GM19324 (cell line): ENCODE data around the gene CMTM3.
"Not testable (repeated sequence)": the region's sequence is repeated elsewhere in the genome, so short reads cannot be mapped to it uniquely, and the experiment has no call there.

Experiments used
- ATAC-seq: cut with Tn5 transposase; IDR thresholded peaks from one replicate; pipeline ENCODE4 v1.9.1; 2021; ENCODE audit warnings: mild to moderate bottlenecking, moderate library complexity; ENCODE audit not compliant: unreplicated experiment, low FRiP score

The CMTM3 gene

DNA sequence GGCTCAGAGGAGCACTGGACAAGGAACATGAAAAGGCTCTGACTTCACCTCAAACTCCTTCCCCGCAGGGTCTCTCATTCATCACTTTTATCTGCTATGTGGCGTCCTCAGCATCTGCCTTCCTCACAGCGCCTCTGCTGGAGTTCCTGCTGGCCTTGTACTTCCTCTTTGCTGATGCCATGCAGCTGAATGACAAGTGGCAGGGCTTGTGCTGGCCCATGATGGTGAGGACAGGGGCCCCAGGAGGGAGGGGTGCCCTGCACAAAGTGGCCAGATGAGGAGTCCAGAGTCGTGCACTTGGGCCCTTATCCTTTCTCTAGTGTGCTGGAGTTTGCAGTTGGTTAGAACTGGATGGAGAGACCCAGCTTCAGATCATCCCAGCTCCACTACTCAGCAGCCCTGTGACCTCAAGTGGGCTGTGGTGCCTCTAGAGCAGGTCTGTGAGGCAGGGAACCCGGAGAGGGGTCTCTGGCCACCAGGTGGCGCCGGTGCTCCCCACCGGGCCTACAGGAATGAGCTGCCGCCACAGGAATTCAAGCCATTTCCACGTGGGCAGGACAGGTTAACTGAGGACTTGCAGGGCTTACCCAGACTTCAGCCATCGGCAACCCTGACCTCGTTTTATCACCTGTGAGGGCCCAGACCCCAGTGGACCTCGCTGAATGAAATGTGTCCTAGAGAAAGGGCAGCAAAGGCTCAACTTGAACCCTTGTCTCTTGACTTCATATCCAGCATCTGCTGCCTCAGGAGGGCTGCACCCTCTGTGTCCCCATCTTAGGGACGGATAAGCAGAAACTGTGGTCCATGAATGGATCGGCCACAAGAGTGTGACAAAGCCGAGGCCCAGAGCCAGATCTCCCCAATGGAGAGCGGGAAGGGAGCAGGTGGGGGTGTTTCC lies 4.0 kb downstream of the CMTM3 start:
- ATAC-seq, result no peak

- no peak for ATAC-seq
Observed at GRCh38 chr16:66609139-66609510, 4.6 kb downstream of the CMTM3 start.

DNA sequence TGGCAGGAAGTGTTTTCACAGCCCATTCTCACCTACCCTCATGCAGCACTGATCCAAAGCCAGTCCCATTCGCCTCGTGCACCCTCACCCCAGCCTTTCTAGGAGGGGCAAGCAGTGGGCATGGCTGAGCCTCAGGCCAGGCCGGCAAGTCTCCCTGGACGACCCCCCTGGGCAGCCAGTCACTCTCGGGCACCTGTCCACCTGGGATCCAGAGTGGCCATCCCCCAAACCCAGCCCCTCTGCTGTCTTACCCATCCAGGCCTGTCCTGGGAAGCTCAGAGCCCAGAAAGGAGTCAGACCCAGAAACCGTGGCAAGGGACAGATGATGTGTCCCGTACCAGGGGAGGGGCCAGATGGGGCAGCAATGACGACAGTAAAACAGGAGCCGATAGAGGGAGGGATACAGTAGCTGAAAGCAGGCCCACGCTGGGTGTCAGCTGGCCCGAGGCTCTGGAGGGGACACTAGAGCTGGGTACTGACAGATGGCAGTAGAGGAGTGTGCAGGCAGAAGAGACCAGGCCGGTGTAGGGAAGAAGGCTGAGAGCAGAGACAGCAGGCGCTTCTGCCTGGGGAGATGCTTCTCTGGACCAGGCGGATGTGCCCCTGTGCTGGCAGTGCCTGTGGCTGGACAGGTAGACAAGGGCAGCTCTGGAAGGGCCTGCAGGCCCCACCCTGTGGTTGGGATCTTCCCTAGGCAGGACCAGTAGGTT lies 5.8 kb downstream of the CMTM3 start:
- ATAC-seq, result no peak

DNA sequence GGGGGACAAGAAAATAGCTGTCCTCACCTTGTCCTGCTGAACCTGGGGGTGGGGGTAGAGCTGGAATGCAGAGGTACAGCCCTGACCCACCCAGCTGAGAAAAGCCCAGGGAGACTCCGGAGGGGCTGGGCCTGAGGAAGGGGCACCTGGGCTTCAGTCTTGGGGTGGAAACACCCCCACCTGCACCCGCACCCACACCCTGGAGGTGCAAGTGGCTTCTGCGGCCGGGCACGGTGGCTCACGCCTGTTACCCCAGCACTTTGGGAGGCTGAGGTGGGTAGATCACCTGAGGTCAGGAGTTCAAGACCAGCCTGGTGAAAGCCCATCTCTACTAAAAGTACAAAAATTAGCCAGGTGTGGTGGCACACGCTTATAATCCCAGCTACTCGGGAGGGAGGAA lies 7.4 kb downstream of the CMTM3 start:
- ATAC-seq, result not testable (repeated sequence)

DNA sequence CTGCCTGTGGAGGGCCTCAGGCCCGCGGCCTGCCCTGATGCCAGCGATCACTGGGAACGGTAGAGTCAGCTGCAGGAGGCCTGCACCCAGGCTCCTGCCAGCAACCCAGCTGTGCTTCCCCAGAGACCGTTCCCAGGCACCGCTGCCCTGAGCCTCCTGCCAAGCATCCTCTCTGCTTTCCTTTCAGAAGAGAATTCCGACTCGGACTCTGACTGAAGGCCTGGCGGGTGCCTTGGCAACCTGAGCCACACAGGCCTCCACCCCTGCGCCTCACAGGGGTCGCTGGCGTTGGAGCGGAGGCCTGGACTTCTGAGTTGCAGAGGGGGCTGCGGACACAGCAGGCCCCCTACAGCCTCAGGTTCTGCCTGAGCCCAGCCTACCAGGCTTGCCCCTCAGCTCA lies 7.9 kb downstream of the CMTM3 start:
- ATAC-seq, result no peak

DNA sequence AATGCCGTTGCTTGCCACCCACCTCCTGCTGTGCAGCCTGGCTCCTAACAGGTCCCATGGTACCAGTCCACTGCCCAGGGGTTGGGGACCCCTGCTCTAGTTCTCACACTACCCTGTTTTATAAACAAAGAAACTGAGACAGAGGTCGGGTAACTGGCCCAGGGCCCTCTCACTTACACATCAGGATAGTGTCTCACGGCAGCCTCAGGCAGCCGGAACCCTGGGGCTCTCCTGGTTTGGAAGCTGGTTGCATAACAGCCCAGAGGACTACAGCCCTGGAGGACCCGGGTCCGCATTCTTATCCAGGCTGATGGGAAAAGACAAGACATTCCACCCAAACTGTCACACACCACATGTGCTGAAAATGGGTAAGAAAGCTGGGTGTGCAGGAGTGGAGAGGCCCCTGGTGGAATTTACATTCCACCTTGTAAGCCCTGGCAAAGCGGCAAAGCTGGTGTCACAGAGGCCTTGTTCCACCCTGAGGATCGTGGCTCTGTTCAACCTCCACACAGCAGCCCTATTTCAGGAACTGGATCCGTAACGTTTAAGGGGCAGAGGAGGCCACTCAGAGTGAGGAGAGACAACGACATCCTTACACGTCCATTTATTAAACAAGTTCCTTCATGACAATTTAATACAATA lies 9.8 kb downstream of the CMTM3 start:
- no peak for ATAC-seq

DNA sequence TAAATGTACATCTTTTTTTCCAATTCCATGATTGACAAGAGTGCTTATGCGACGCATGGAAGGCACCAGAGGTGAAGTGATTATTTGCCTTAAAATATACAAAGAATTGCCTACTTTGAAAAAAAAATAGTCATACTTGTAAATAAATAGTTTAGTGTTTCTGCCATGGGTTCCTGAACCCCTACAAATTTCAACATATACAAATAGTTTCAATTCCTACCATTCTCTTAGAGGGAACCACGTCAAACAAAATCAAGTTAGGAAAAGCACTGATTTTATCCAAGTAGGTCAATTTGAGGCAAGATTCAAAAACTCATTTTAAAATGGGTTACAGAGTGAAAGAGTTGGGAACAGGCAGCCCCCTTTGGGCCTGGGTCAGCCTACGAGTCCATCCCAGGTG lies 11.7 kb downstream of the CMTM3 start:
- ATAC-seq, result no peak

DNA sequence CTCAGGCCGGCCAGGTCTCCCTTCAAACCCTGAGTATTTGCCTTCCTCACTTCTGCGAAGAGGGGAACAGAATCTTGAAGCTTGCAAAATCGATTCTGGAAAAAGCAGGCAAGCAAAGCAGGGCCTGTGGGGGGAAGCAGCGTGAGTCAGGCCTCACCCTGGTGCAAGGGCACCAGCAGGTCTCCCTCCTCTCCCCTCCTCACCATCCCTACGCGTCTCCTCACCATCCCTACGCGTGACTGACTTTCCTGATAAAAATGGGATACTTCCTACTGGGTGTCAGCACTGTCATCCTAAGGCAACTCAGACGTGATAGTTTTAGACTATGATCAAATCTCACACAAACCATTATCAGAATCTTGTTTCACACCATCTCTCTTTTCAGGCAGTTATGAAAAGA lies 12.1 kb downstream of the CMTM3 start:
- no peak for ATAC-seq

DNA sequence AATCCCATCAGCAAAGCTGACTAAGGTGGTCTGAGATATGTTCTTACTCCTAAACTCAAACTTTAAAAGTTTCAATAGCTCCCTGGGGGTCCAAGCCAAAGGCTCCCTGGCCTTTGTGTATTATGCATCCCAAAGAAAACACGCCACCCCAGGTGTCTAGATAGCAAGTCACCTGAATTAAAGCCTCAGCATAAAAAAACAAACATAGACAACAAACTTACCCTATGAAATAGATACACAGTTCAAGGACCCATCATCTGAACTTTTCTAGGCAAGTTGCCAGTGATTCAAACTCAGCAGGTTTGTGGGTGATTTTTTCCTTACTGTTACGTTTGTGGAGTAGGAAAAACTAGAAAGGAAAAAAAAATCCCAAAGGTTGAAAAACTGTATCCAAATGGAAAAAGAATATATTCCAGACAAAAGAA lies 12.5 kb downstream of the CMTM3 start:
- ATAC-seq, result no peak

- no peak for ATAC-seq
Observed at GRCh38 chr16:66617728-66618127, 13.2 kb downstream of the CMTM3 start.

DNA sequence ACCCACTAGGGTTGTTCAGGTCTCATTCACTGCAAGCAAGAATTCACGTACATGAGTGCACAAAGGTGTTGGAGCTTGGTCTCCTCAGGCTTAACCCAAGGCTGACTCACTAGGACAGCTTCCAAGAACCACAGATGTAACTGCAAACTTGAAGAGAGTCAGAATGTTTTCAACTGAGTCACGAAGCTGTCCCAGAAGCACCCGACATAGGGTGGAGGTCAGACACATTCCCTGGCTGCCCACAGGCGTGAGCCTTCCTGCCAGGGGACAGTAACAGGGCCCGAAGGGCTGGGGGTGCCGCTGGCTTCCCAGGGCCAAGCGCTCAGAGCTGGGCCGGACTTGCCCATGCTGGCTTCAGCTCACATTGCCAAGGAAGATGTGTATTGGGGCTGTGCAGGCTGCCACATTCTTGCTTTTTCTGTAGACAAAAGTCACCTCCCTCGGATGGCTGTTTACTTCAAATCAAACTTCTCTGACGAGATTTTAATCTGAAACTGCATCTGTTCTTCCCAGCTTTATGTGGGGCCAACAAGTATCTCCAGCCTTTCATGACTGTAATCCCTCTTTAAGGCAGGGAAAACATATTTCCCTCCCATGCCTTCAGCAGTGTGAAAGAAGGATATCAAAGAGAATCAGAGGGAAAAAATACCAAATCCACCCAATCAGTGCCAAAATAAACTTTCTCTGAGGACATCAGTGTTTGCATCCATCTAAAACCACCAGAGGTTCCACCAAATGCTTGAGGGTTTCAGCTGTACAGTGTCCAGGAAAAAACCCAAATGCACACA lies 14.3 kb downstream of the CMTM3 start:
- no peak for ATAC-seq

DNA sequence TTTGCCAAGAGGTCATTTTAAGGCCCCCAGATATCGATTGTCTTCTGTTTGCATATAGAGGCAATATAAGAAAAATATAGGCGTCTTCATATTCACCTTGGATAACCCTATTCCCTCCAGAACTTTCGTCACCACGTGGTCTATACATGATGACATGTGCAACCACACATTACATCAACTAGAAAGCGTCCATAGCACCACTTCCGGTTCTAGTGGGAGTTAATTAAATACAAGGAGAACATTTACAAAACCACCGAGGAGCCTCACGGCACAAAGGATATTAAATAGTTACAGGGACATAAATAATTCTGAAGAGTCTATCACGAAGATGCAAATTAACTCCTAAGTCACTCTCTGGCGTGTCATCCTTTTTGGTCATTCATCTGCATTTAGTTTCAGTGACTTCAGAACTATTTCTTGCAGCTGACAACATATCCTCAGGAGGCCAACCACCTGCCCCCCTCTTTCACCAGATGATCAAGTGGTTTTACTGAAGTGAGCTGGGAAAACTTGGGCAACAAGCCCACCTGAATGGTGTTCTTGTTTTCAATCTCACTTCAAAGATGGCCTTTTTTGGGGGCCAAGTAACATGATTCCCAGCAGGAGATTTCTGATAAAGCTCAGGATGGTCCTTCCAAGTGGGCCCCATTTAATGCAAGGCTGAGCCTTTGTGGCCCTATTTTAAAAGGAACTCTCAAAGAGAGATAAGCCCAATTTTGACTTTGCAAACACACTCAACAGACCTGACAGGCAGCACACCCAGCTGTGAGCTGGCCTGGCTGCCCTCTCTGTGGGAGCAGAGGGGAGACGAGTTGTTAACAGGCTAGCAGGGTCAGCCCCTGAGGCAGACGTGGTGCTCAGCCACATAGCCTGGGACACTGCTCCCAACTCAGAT lies 15.3 kb downstream of the CMTM3 start:
- no peak for ATAC-seq

GRCh38 chr16:66620429-66620795 lies 15.9 kb downstream of the CMTM3 start:
- no peak for ATAC-seq

DNA sequence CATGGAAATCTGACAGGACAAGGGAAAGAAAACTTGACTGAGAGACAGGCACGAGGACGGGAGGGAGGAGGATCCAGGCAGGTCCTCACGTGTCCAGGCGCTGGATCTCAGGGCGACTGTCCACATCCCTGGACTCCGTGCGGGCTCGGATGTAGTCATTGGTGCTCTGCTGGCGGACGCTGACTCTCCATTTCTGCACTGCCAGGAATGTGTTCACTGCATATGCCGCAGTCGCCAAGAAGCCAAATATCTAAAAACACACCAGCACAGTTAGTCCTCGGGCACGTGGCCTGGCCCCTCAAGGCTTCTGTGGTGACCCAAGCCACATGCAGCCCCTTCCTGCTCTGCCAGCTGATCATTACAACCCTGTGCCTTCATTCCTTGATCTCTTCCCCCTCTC lies 17.5 kb downstream of the CMTM3 start:
- no peak for ATAC-seq

GRCh38 chr16:66622863-66623262 lies 18.4 kb downstream of the CMTM3 start:
- ATAC-seq, result no peak

- no peak for ATAC-seq
Observed at GRCh38 chr16:66623755-66624154, 19.3 kb downstream of the CMTM3 start.

GRCh38 chr16:66627611-66628378 lies 23.3 kb downstream of the CMTM3 start:
- not testable (repeated sequence) for ATAC-seq

- ATAC-seq, result no peak
Observed at GRCh38 chr16:66629856-66630255, 25.4 kb downstream of the CMTM3 start.
